HG02759 (cell line): ENCODE data around the gene P2RY11.

Experiments
- ATAC-seq: cut with Tn5 transposase; IDR thresholded peaks from one replicate; pipeline ENCODE4 v1.9.1; 2021; ENCODE audit warnings: mild to moderate bottlenecking, moderate library complexity; ENCODE audit not compliant: unreplicated experiment

Gene P2RY11

GRCh38 chr19:10112895-10113591 is 1.6 kb downstream of the P2RY11 start:
- no peak for ATAC-seq

- ATAC-seq, result no peak
Measured at GRCh38 chr19:10113592-10113963, 2.1 kb downstream of the P2RY11 start.

GRCh38 chr19:10113964-10114650 is 2.6 kb downstream of the P2RY11 start:
- ATAC-seq, result no peak

DNA sequence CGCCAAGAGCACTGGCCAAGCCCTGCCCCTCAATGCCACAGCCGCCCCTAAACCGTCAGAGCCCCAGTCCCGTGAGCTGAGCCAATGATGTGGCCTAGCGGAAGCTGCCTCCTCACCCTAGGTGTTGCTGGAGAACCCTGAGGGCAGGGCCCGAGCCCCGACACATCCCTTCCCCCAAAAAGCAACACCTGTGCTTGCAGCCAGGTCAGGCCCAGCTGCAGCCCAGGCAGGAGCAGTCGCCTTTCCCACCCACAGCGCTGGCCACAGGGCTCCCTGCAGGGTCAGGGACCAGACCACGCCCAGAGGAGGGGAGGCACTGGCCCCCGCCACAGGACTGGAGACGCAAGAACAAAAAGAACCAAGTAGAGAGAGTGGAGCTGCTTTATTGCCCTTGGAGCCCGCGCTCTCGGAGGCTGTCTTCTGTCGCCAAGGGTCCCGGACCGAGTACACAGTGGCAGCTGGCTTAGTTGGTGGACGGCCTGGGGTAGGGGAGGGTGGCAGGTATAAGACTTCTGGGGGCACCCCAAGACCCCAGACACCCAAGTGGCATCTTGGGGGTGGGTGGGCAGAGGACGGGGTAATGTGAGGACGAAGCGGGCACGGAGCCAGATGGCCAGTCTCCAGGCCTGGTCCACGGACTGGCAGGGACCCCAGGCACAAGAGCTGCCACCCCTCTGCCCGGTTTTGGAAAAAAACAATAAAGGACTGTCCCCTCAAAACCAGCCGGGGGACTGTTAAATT is 3.3 kb downstream of the P2RY11 start:
- no peak for ATAC-seq

- no peak for ATAC-seq
Measured at GRCh38 chr19:10115392-10116084, 4.0 kb downstream of the P2RY11 start.

DNA sequence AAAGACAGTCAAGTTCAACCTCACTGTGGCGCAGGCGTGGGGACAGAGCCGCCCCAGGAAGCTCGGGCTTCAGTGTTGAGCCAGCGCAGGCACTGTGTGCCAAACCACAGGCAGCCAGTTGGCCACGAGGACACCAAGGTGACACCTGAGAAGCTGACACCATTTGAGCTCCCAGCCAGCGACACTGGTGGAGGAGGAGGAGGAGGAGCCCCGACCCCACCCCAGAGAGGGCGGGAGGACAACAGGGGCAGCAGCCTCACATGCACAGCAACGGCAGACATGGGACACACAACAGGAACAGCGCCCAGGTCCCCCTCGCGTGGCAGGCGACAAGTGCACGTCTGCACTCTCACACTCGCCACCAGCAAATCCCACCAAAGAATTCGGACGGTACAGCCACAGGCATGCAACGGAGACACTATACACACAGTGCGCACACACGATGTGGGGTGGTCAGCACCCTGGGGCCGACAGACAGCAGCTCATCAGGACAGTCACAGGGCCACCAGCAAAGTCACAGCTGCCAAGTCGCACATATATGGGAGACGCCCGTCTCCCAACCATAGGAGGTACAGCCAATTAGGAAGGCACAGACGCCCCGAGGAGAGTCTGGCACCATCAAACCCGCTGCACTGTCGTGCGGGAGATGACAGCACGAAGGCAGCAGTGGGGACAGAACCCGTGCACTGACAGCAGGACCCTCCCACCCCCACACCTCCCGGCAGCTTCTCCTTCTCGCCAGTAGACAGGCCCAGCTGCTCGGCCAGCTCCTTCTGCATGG is 4.8 kb downstream of the P2RY11 start:
- no peak for ATAC-seq

DNA sequence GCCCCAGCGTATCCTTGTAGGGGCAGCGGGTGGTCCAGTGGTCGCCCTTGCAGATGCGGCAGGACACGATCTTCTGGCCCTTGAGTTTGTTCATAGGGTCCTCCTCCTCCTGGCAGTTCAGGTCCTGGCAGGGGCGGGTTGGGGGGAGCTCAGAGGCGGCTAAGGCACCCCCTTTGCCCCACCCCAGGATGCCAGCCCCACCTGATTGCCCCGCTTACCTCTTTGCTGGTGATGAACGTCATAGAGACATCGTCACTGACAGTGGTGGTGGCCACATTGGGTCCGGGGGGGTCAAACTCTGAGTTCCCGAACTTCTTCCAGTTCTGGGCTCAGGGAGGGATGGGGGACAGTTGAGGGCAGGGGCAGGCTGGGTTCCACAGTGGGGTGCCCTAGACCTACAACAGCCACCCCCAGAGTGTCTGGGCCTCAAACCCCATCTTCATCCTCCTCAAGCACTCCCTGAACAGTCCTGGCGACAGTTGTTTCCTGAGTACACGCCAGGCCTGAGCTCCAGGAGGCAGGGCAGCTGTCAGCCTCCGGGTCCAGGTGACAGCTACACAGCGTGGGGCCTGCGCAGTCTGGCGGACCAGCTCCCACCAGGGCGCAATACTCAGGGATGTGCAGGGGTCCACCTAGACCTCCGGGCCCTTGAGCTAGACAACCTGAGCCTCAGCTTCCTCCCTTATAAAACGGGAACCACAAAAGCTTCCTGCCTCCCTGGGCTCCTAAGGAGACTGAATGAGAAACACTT is 5.5 kb downstream of the P2RY11 start:
- no peak for ATAC-seq

- no peak for ATAC-seq
Measured at GRCh38 chr19:10118960-10119359, 7.5 kb downstream of the P2RY11 start.

- ATAC-seq, result no peak
Measured at GRCh38 chr19:10120538-10121189, 9.2 kb downstream of the P2RY11 start.

GRCh38 chr19:10122045-10122444 is 10.6 kb downstream of the P2RY11 start:
- ATAC-seq, result no peak

DNA sequence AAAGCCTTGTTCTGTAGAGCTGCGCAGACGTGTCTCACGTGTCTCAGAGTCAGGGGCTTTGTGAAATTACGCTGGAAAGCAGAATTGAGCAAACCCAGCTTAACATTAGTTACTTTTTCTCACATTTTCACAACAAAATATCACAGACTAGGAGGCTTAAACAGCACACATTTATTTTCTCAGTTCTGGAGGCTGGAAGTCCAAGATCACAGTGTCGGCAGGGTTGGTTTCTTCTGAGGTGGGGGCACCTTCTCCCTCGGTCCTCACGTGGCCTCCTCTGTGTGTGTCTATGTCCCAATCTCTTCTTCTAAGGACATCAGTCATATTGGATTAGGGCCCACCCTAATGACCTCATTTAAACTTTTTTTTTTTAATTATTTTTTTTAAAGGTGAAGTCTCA is 12.9 kb downstream of the P2RY11 start:
- no peak for ATAC-seq

GRCh38 chr19:10126213-10126639 is 14.7 kb downstream of the P2RY11 start:
- ATAC-seq, result no peak

DNA sequence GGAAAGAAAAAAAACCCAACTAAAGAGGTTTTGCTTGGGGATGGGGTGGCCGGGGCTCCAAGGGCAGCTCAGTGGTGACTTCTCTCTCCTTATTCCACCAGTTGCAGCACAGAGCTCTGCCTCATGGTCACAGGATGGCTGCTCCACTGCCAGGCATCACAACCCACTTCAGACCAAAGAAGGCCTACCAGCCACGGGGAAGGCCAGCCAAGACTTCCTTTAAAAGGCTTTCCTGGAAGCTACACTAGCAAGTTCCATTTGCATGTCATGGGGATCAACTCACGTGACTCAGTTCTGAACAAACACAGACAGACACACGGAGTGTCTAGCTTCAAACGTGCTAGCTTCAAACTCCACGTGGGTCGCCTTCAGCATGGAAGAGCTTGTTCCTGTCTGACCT is 21.4 kb downstream of the P2RY11 start:
- ATAC-seq, result no peak

- ATAC-seq, result no peak
Measured at GRCh38 chr19:10133596-10133995, 22.1 kb downstream of the P2RY11 start.

GRCh38 chr19:10134040-10134439 is 22.5 kb downstream of the P2RY11 start:
- no peak for ATAC-seq

- no peak for ATAC-seq
Measured at GRCh38 chr19:10135551-10136334, 24.2 kb downstream of the P2RY11 start.

GRCh38 chr19:10136936-10137335 is 25.4 kb downstream of the P2RY11 start:
- ATAC-seq, result no peak
